HL-60/S4 treated with retinoic acid at 250 ng/mL for 4 days and 3 days (cell line): ENCODE data around the gene ACTC1.

Source experiments
- in situ Hi-C: fragments of 300-500 bp; cut with MboI; formaldehyde crosslinking; loops from 2 replicates; pipeline ENCODE4 v1.7.0; 2022; ENCODE audit warnings: low sequenced_read_pairs

Gene ACTC1

DNA sequence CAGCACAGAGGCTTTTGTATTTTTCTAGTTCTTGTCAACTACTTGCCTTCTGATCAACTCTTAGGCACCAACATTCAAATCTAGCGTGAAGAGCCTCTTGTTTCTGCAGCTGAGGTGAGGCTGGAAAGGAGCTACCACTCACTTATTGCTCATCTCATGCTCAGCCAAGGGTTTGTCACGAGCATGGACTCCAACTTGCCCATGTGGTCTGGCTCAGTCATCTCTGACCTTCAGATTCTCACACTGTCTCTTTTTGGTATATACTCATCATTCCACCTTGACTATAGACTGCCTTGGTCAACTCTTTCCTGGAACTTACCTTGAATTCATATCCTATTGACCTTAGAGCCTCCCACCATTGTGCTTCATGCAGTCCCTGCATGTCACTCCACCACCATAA, 35.4 kb downstream of the ACTC1 start:
- in situ Hi-C loops, result no loop called here

DNA sequence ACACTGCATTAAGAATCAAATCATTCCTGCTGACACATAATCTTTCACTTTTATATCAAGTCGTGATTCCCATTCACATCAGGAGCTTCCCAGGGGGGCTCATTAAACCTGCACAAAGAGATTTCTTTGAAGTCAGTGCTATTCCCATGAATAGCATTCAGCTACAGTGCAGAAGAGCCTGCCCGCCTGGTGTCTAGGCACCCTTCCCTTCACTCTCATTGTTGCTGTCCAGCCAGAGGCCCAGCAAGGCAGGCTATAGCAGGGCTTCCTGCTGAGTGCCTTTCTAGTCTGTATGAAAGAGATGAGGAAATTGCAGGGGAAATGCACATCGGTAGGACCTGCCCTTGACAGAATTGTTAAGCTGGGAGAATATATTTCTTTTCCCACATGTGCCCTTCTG, 36.0 kb downstream of the ACTC1 start:
- in situ Hi-C loops, result no loop called here

- in situ Hi-C loops, result no loop called here
These were observed 38.1 kb downstream of the ACTC1 start for GRCh38 chr15:34757262-34757661.

- in situ Hi-C loops, result no loop called here
These were observed 40.0 kb downstream of the ACTC1 start for GRCh38 chr15:34755419-34755773.

GRCh38 chr15:34754674-34755418, 40.5 kb downstream of the ACTC1 start, which contains the start of gene GJD2:
TSS of gene GJD2 (minus strand) at chr15:34754998. CDS start at chr15:34754488, 510 bp downstream.
- in situ Hi-C loops, result no loop called here

GRCh38 chr15:34754171-34754601, 41.2 kb downstream of the ACTC1 start:
- in situ Hi-C loops, result no loop called here

- in situ Hi-C loops, result no loop called here
These were observed 42.0 kb downstream of the ACTC1 start for GRCh38 chr15:34753236-34753894.

GRCh38 chr15:34749691-34750090, 45.7 kb downstream of the ACTC1 start:
- in situ Hi-C loops, result no loop called here
